Ishikawa (cell line): Measurements from ENCODE around the gene MERTK.

Experiments used
- CEBPB ChIP-seq: IDR thresholded peaks from 2 replicates; pipeline ENCODE4 v1.6.1; 2012
- CREB1 ChIP-seq: IDR thresholded peaks from 2 replicates; pipeline ENCODE4 v1.6.1; 2012; ENCODE audit warnings: low read depth
- EGR1 ChIP-seq: IDR thresholded peaks from 2 replicates; pipeline ENCODE4 v1.6.1; 2012
- EP300 ChIP-seq: IDR thresholded peaks from 2 replicates; pipeline ENCODE4 v1.6.1; 2012; ENCODE audit warnings: borderline replicate concordance
- FOXM1 ChIP-seq: IDR thresholded peaks from 2 replicates; pipeline ENCODE4 v1.6.1; 2012; ENCODE audit warnings: low read depth, borderline replicate concordance
- MAX ChIP-seq: IDR thresholded peaks from 2 replicates; pipeline ENCODE4 v1.6.1; 2012
- NFIC ChIP-seq: IDR thresholded peaks from 2 replicates; pipeline ENCODE4 v1.6.1; 2012
- RAD21 ChIP-seq: IDR thresholded peaks from 2 replicates; pipeline ENCODE4 v1.6.1; 2012; ENCODE audit warnings: low read depth
- TAF1 ChIP-seq: IDR thresholded peaks from 2 replicates; pipeline ENCODE4 v1.6.1; 2012; ENCODE audit warnings: low read depth, mild to moderate bottlenecking
- TCF12 ChIP-seq: IDR thresholded peaks from 2 replicates; pipeline ENCODE4 v1.6.1; 2012; ENCODE audit warnings: low read depth
- TEAD4 ChIP-seq: IDR thresholded peaks from 2 replicates; pipeline ENCODE4 v1.6.1; 2012
- YY1 ChIP-seq: IDR thresholded peaks from 2 replicates; pipeline ENCODE4 v1.6.1; 2012; ENCODE audit warnings: low read depth
- ZBTB7A ChIP-seq: IDR thresholded peaks from 2 replicates; pipeline ENCODE4 v1.6.1; 2012; ENCODE audit warnings: low read depth
- TF ChIP-seq, protein P1 (sequence below): IDR thresholded peaks from 2 replicates; pipeline ENCODE4 v1.6.1; 2012; ENCODE audit warnings: low read depth, mild to moderate bottlenecking
- TF ChIP-seq, protein P2 (sequence below): IDR thresholded peaks from 2 replicates; pipeline ENCODE4 v1.6.1; 2012

MERTK gene

DNA sequence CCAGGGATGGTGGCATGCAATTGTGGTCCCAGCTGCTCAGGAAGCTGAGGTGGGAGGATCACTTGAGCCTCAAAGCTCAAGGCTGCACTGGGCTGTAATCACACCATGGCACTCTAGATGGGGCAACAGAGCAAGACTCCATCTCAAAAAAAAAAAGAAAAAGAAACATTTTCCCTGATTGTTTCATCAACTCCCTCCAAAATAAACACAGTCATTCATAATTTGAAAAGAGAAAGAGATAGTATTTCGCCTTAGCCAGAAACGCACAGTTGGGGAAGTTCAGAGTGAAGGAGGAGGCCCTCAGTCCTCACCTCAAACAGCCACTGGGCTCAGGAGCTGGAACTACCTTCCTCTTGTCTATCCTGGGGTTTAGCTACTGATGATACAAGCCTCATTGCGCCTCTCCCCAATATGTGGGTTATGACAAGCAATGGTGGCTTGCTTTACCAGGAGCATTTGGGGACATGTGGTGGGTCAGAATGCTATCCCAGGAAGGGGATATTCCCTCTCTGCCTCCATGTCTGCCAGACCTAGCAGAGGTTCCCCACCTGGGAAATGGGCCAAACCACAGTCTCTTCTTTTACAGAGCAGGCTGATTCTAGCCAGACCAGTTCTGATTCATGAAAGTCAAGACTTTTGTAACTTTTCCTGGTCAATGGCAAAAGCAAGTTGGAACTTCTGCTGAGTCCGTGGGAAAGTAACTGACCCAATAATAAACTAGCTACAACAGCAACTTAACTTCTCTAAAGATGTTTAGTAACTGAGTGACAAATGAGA, 134.5 kb downstream of the MERTK start:
- no peak for TF ChIP-seq CEBPB
- TF ChIP-seq TEAD4, result no peak
- peak; percentile 50; the same call in 1 of the 2 replicates for TF ChIP-seq NFIC

- no peak for TF ChIP-seq YY1
- no peak for TF ChIP-seq ZBTB7A
- TF ChIP-seq, protein P1, sequence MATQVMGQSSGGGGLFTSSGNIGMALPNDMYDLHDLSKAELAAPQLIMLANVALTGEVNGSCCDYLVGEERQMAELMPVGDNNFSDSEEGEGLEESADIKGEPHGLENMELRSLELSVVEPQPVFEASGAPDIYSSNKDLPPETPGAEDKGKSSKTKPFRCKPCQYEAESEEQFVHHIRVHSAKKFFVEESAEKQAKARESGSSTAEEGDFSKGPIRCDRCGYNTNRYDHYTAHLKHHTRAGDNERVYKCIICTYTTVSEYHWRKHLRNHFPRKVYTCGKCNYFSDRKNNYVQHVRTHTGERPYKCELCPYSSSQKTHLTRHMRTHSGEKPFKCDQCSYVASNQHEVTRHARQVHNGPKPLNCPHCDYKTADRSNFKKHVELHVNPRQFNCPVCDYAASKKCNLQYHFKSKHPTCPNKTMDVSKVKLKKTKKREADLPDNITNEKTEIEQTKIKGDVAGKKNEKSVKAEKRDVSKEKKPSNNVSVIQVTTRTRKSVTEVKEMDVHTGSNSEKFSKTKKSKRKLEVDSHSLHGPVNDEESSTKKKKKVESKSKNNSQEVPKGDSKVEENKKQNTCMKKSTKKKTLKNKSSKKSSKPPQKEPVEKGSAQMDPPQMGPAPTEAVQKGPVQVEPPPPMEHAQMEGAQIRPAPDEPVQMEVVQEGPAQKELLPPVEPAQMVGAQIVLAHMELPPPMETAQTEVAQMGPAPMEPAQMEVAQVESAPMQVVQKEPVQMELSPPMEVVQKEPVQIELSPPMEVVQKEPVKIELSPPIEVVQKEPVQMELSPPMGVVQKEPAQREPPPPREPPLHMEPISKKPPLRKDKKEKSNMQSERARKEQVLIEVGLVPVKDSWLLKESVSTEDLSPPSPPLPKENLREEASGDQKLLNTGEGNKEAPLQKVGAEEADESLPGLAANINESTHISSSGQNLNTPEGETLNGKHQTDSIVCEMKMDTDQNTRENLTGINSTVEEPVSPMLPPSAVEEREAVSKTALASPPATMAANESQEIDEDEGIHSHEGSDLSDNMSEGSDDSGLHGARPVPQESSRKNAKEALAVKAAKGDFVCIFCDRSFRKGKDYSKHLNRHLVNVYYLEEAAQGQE, result no peak
- TF ChIP-seq RAD21, result no peak
- no peak for TF ChIP-seq CEBPB
- TF ChIP-seq EGR1, result no peak
- TF ChIP-seq, protein P2, sequence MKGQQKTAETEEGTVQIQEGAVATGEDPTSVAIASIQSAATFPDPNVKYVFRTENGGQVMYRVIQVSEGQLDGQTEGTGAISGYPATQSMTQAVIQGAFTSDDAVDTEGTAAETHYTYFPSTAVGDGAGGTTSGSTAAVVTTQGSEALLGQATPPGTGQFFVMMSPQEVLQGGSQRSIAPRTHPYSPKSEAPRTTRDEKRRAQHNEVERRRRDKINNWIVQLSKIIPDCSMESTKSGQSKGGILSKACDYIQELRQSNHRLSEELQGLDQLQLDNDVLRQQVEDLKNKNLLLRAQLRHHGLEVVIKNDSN, result no peak
- no peak for TF ChIP-seq NFIC
- TF ChIP-seq CREB1, result no peak
- TF ChIP-seq MAX, result no peak
- no peak for TF ChIP-seq TCF12
- TF ChIP-seq TEAD4, result no peak
- TF ChIP-seq FOXM1, result no peak
- TF ChIP-seq EP300, result no peak
Observed at GRCh38 chr2:112033600-112033999, 135.2 kb downstream of the MERTK start.

DNA sequence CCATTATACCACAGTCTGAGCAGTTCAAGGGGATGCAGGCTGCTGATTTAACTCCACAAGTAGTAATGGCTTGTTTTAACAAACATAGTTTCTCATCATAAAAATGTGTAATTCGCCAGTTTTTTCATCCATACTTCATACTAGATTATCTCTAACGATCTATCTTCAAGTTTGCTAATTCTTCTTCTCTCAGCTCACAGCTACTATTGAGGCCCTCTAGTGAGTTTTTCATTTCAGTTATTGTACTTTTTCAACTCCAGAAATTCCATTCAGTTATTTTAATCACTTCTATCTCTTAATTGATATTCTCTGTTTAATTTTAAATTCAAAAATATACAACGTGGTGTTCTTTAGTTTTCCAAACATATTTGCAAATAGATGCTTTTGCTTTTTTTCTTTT, 136.5 kb downstream of the MERTK start:
- TF ChIP-seq EGR1 (no peak), TAF1 (no peak), NFIC (no peak), YY1 (no peak), MAX (no peak), CEBPB (no peak), TEAD4 (no peak), TCF12 (no peak), RAD21 (no peak)
- TF ChIP-seq, protein P2, result no peak
- TF ChIP-seq, protein P1, result no peak

DNA sequence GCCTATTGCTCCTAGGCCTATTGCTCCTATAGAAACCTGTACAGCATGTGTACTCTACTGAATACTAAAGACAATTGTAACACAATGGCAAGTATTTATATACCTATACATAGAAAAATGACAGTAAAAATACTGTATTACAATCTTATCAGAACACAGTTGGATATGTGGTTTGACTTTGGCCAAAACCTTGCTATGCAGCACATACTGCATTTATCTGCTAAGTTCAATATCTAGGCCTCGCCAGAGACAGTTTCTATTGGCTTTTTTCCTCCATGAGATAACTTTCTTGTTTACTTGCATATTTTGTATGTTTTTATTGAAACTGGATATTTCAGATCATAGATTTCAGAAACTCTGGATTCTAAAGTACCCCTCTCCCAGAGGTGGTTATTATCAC, 137.4 kb downstream of the MERTK start:
- TF ChIP-seq EP300 (no peak), NFIC (no peak), MAX (no peak), CEBPB (no peak), CREB1 (no peak), EGR1 (no peak), RAD21 (no peak), TCF12 (no peak), FOXM1 (no peak)
- TF ChIP-seq, protein P1, result no peak
- TF ChIP-seq, protein P2, result no peak
